Hepatocyte (in vitro differentiated cells): ENCODE measurements around the gene CRX. TPM values are rescaled to one million over a fixed set of nuclear protein-coding genes. Genes with fewer than 3 reads are reported as not detected.
A peak's percentile ranks its signal among the peaks of the same experiment; 100 is the strongest.

Experiments used
- DNase-seq: peaks from one replicate; pipeline ENCODE4 v3.0.0-alpha.2; 2016; ENCODE audit warnings: low spot score
- H2AFZ ChIP-seq: fragments of 200-600 bp; sonication (generic); 2 replicates; pipeline ENCODE4 v1.6.0; 2016; ENCODE audit warnings: antibody characterized with exemption, mild to moderate bottlenecking
- H3K27ac ChIP-seq: fragments of 200-600 bp; sonication (generic); 2 replicates; pipeline ENCODE4 v1.5.1; 2016; ENCODE audit warnings: mild to moderate bottlenecking
- H3K27me3 ChIP-seq: fragments of 200-600 bp; sonication (generic); 2 replicates; pipeline ENCODE4 v1.6.1; 2016
- H3K36me3 ChIP-seq: fragments of 200-600 bp; sonication (generic); replicated peaks from 2 replicates; pipeline ENCODE4 v1.5.1; 2016; ENCODE audit warnings: low read depth; ENCODE audit not compliant: insufficient read depth
- H3K4me1 ChIP-seq: fragments of 200-600 bp; sonication (generic); 2 replicates; pipeline ENCODE4 v1.5.1; 2016; ENCODE audit warnings: mild to moderate bottlenecking, moderate library complexity; ENCODE audit not compliant: insufficient read depth
- H3K4me2 ChIP-seq: fragments of 200-600 bp; sonication (generic); 2 replicates; pipeline ENCODE4 v1.6.0; 2016
- H3K4me3 ChIP-seq: fragments of 200-600 bp; sonication (generic); 2 replicates; pipeline ENCODE4 v1.5.1; 2016; ENCODE audit warnings: mild to moderate bottlenecking
- H3K79me2 ChIP-seq: fragments of 200-600 bp; sonication (generic); 2 replicates; pipeline ENCODE4 v1.6.0; 2017; ENCODE audit warnings: mild to moderate bottlenecking
- H3K9me2 ChIP-seq: fragments of 200-600 bp; sonication (generic); replicated peaks from 2 replicates; pipeline ENCODE4 v1.6.0; 2017; ENCODE audit warnings: mild to moderate bottlenecking; ENCODE audit not compliant: insufficient read depth
- H3K9me3 ChIP-seq: fragments of 200-600 bp; sonication (generic); 2 replicates; pipeline ENCODE4 v1.5.1; 2016; ENCODE audit warnings: low read depth, mild to moderate bottlenecking
- H4K20me1 ChIP-seq: fragments of 200-600 bp; sonication (generic); 2 replicates; pipeline ENCODE4 v1.6.0; 2016; ENCODE audit warnings: mild to moderate bottlenecking; ENCODE audit not compliant: insufficient read depth, poor library complexity, severe bottlenecking
- CTCF ChIP-seq: fragments of 200-600 bp; sonication (generic); IDR thresholded peaks from 2 replicates; pipeline ENCODE4 v1.5.1; 2016; ENCODE audit warnings: antibody characterized with exemption, mild to moderate bottlenecking; ENCODE audit not compliant: poor library complexity
- EZH2 ChIP-seq: fragments of 200-600 bp; sonication (generic); IDR thresholded peaks from 2 replicates; pipeline ENCODE4 v1.6.1; 2016; ENCODE audit warnings: antibody characterized with exemption, mild to moderate bottlenecking, borderline replicate concordance
- EZH2phosphoT487 ChIP-seq: fragments of 200-600 bp; sonication (generic); IDR thresholded peaks from one replicate; pipeline ENCODE4 v1.6.1; 2018; ENCODE audit warnings: antibody characterized with exemption, mild to moderate bottlenecking, low read depth, moderate library complexity; ENCODE audit not compliant: unreplicated experiment, severe bottlenecking
- WGBS: methylation state at CpG from one replicate; pipeline ENCODE4 v1.1.6; 2016; ENCODE audit warnings: low lambda C conversion rate; ENCODE audit errors: missing lambda C conversion rate; 5-methylcytosine and 5-hydroxymethylcytosine counted together
- polyA plus RNA-seq: library from polyadenylated mRNA; unstranded; fragments of >200 nt; fragmentation: Nextera tagmentation; extraction: Ambion mirVana; gene quantifications from 2 replicates; pipeline ENCODE4 v1.2.1, GENCODE V29; 2016
- total RNA-seq: library from RNA; depleted of rRNA; stranded (reverse); fragments of >200 nt; gene quantifications from 2 replicates; pipeline ENCODE4 v1.2.3, GENCODE V29; 2014

Gene CRX
- total and polyA plus RNA-seq, 2 experiments from 2014 or later = 0.15 TPM; not detected in 1

- Histone ChIP-seq H4K20me1 (no peaks in the 10 kb centered on the region), H3K27me3 (peaks cover 7% of the 10 kb centered on the region), H2AFZ (peak overlapping the region; percentile 68), H3K36me3 (no peaks in the 10 kb centered on the region), H3K4me1 (peaks cover 8% of the 10 kb centered on the region), H3K4me2 (peak overlapping the region; percentile 69), H3K27ac (no peak overlapping the region), H3K79me2 (no peaks in the 10 kb centered on the region), H3K9me2 (no peaks in the 10 kb centered on the region), H3K9me3 (no peaks in the 10 kb centered on the region), H3K4me3 (no peak overlapping the region)
- 47% methylated on average over 10 of the region's 10 CpGs for WGBS
- DNase-seq = no peak
- TF ChIP-seq CTCF = no peak
- no peak for TF ChIP-seq EZH2phosphoT487
Measured at GRCh38 chr19:47848425-47848822, 26.7 kb downstream of the CRX start.

- peak overlapping the region; percentile 68 for H2AFZ ChIP-seq
- TF ChIP-seq EZH2phosphoT487 (no peak), CTCF (peak; percentile 58)
- H3K79me2 ChIP-seq = no peaks in the 10 kb centered on the region
- peaks cover 7% of the 10 kb centered on the region for H3K27me3 ChIP-seq
- peaks cover 8% of the 10 kb centered on the region for H3K4me1 ChIP-seq
- peak overlapping the region; percentile 69 for H3K4me2 ChIP-seq
- H3K36me3 ChIP-seq = no peaks in the 10 kb centered on the region
- H3K27ac ChIP-seq = no peak overlapping the region
- no peak overlapping the region for H3K4me3 ChIP-seq
- no peaks in the 10 kb centered on the region for H4K20me1 ChIP-seq
- H3K9me2 ChIP-seq = no peaks in the 10 kb centered on the region
- WGBS = 1% methylated on average over 22 of the region's 22 CpGs
- H3K9me3 ChIP-seq = no peaks in the 10 kb centered on the region
- DNase-seq = peak; percentile 51
Measured at GRCh38 chr19:47848823-47849473, 27.2 kb downstream of the CRX start.

GRCh38 chr19:47853003-47853402, 31.3 kb downstream of the CRX start:
- Histone ChIP-seq H3K36me3 (no peaks in the 10 kb centered on the region), H2AFZ (no peak overlapping the region), H3K4me3 (no peak overlapping the region), H3K9me2 (no peaks in the 10 kb centered on the region), H3K27ac (no peak overlapping the region), H3K27me3 (peaks cover 7% of the 10 kb centered on the region), H3K4me2 (no peak overlapping the region), H3K79me2 (no peaks in the 10 kb centered on the region), H3K9me3 (no peaks in the 10 kb centered on the region), H3K4me1 (peaks cover 8% of the 10 kb centered on the region), H4K20me1 (no peaks in the 10 kb centered on the region)
- no peak for DNase-seq
- TF ChIP-seq CTCF (no peak), EZH2phosphoT487 (no peak), EZH2 (no peak)
- 82% methylated on average over 5 of the region's 5 CpGs for WGBS
